Type B pancreatic cell (in vitro differentiated cells): Measurements from ENCODE around the gene CIC. TPM values are rescaled to one million over a fixed set of nuclear protein-coding genes. Genes with fewer than 3 reads are reported as not detected.

Source experiments
- DNase-seq: peaks from one replicate; pipeline ENCODE4 v3.0.0; 2021; ENCODE audit warnings: mixed read lengths; ENCODE audit not compliant: unreplicated experiment; ENCODE audit errors: extremely low spot score
- H3K27ac Mint-ChIP-seq: 2 replicates; pipeline ENCODE4 v1.8.0; 2021; ENCODE audit warnings: mild to moderate bottlenecking, mixed read lengths
- H3K27me3 Mint-ChIP-seq: 2 replicates; pipeline ENCODE4 v1.8.0; 2021; ENCODE audit warnings: mixed read lengths
- H3K36me3 Mint-ChIP-seq: 2 replicates; pipeline ENCODE4 v1.8.0; 2021; ENCODE audit warnings: mixed read lengths
- H3K4me1 Mint-ChIP-seq: one replicate; pipeline ENCODE4 v1.8.0; 2021; ENCODE audit warnings: mixed read lengths; ENCODE audit not compliant: unreplicated experiment
- H3K4me3 Mint-ChIP-seq: 2 replicates; pipeline ENCODE4 v1.8.0; 2021; ENCODE audit warnings: mild to moderate bottlenecking, mixed read lengths
- H3K9me3 Mint-ChIP-seq: 2 replicates; pipeline ENCODE4 v1.8.0; 2021; ENCODE audit warnings: mixed read lengths
- CTCF ChIP-seq: fragments of 200-600 bp; sonication (generic); conservative IDR thresholded peaks from 2 replicates; pipeline ENCODE4 v1.5.0; 2021; ENCODE audit warnings: antibody characterized with exemption, mild to moderate bottlenecking
- total RNA-seq: library from RNA; stranded (reverse); gene quantifications from 2 replicates; pipeline ENCODE4 v1.2.1, GENCODE V29; 2021; ENCODE audit warnings: low replicate concordance

Gene CIC
- total RNA-seq, 1 donor from 2014 or later = 70.3 TPM

GRCh38 chr19:42279155-42279901 lies 10.3 kb downstream of the CIC start:
- H3K36me3 Mint-ChIP-seq = peaks cover 3% of the 10 kb centered on the region
- H3K4me1 Mint-ChIP-seq = peaks cover 29% of the 10 kb centered on the region
- peak overlapping the region; percentile 95 for H3K27ac Mint-ChIP-seq
- H3K4me3 Mint-ChIP-seq = peak overlapping the region; percentile 95
- TF ChIP-seq CTCF = no peak
- no peaks in the 10 kb centered on the region for H3K9me3 Mint-ChIP-seq
- no peaks in the 10 kb centered on the region for H3K27me3 Mint-ChIP-seq
- no peak for DNase-seq

DNA sequence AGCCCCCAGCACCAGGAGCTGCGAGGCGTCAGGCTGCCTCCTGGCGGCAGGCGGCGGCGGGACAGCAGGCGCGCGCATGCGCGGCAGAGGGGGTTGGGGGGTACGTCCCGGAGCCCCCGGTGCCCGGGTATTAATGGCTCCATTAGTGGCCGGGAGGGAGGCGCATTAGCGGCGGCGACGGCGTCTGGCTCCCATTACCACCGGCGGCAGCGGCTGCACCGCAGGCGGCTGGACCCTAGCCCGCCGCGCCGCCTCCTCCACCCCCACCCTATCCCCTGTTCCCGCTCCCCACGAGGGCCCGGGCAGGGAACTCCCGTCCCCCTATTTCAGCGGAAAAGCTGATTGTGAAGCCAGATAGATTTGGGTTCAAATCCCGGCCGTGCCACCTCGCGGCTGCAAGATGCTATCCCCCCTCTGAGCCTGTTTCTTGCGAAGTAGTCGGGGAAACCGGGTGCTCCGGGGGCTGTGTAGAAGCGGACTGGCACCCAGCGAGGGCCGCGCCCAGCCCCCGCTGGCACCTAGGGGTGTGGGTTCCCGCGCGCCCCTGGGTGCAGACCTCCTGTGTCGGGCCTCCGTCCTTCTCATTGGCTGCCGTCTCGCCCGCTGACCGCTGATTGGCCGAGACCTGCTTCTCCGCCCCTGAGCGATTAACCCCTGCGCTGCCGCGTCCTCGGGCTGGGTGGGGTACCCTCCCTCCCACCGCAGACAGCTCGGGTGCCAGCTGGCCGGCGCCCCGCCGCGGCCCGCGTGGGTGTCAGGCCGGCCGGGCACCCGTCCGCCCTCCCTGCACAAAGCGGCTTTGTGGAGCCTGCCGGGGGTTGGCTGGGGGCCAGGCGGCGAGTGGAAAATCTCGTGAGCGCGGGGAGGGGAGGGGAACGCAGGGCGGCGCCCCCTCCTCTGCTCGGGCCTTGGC lies 11.1 kb downstream of the CIC start:
- H3K36me3 Mint-ChIP-seq = peaks cover 3% of the 10 kb centered on the region
- no peaks in the 10 kb centered on the region for H3K9me3 Mint-ChIP-seq
- H3K4me1 Mint-ChIP-seq = peaks cover 30% of the 10 kb centered on the region
- DNase-seq = peak; percentile 91
- peak overlapping the region; percentile 95 for H3K27ac Mint-ChIP-seq
- H3K27me3 Mint-ChIP-seq = no peaks in the 10 kb centered on the region
- H3K4me3 Mint-ChIP-seq = peak overlapping the region; percentile 95
- TF ChIP-seq CTCF = peak; percentile 98

- H3K4me1 Mint-ChIP-seq = peaks cover 31% of the 10 kb centered on the region
- TF ChIP-seq CTCF = no peak
- no peak overlapping the region for H3K27ac Mint-ChIP-seq
- H3K9me3 Mint-ChIP-seq = no peaks in the 10 kb centered on the region
- peak; percentile 73 for DNase-seq
- H3K27me3 Mint-ChIP-seq = no peaks in the 10 kb centered on the region
- H3K36me3 Mint-ChIP-seq = peaks cover 3% of the 10 kb centered on the region
- peak overlapping the region; percentile 87 for H3K4me3 Mint-ChIP-seq
These were observed 11.7 kb downstream of the CIC start for GRCh38 chr19:42280815-42281145.

GRCh38 chr19:42281146-42281826 lies 12.2 kb downstream of the CIC start:
- DNase-seq = no peak
- Mint-ChIP-seq H3K27me3 (no peaks in the 10 kb centered on the region), H3K4me1 (peaks cover 31% of the 10 kb centered on the region), H3K36me3 (no peaks in the 10 kb centered on the region), H3K4me3 (peak overlapping the region; percentile 87), H3K9me3 (no peaks in the 10 kb centered on the region), H3K27ac (no peak overlapping the region)
- TF ChIP-seq CTCF = no peak

DNA sequence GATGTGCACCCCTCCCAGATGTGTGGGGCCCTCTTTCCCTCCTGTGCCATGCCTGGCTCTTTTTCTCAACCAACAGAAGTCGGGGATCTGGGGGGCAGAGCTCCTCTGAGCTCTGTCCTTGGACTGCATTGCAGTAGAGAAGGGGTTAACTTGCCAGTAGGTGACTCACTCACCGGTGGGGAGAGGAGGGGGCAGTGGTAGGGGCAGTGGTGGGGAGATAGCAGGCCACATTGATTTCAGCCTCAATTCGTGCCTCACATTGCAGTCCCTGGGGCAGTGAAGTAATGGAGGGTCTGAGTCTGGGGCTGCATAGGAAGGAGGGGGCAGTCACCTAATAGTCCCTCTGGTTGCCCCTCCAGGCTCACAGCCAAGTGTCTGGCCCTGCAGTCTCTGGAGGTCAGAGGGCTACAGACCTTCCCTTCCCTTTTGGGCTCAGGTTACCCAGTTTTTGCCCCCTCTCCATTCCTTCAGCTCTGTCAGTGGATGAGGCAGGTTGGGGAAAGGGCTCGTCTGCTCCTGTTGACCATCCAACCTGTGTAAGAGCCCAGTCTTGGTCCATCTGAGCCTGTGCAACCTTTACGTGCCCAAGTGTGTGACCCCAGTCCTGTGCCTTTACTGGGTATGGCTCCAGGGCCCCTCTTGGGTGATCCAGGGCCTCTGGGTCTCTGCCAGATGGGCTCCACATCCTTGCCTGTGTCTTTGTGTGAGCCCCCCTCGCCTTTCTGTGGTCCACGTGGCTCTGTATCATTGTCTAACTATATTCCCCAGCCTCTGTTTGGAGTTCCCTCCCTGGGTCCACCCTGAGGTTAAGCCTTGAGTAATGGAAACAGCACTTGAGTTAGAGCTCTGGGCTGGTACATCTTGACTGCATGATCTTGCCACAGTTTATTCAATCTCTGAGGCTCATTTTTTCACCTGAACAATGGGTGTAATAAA lies 13.0 kb downstream of the CIC start:
- Mint-ChIP-seq H3K27ac (no peak overlapping the region), H3K9me3 (no peaks in the 10 kb centered on the region), H3K4me3 (peak overlapping the region; percentile 87), H3K4me1 (peaks cover 31% of the 10 kb centered on the region), H3K36me3 (no peaks in the 10 kb centered on the region), H3K27me3 (no peaks in the 10 kb centered on the region)
- no peak for DNase-seq
- TF ChIP-seq CTCF = no peak
